ENCODE data around the gene SMAD3.

GRCh38 chr15:67080118-67080899, 14.9 kb downstream of the SMAD3 start:
- TF ChIP-seq CTCF (IDR thresholded peaks at IDR 0.05) (no peak), EZH2 (IDR thresholded peaks at IDR 0.05) (no peak), EZH2phosphoT487 (IDR thresholded peaks at IDR 0.05) (no peak)
